HG03460 (cell line): ENCODE data around the gene C2CD5.
"Not testable (repeated sequence)": the region's sequence is repeated elsewhere in the genome, so short reads cannot be mapped to it uniquely, and the experiment has no call there.

Experiments
- ATAC-seq: cut with Tn5 transposase; IDR thresholded peaks from one replicate; pipeline ENCODE4 v1.9.1; 2021; ENCODE audit not compliant: unreplicated experiment

The C2CD5 gene

GRCh38 chr12:22480814-22481213, 63.5 kb downstream of the C2CD5 start:
- ATAC-seq = not testable (repeated sequence)

- no peak for ATAC-seq
Observed at GRCh38 chr12:22480016-22480415, 64.3 kb downstream of the C2CD5 start.

GRCh38 chr12:22477894-22478287, 66.5 kb downstream of the C2CD5 start:
- no peak for ATAC-seq

- no peak for ATAC-seq
Observed at GRCh38 chr12:22477166-22477893, 67.0 kb downstream of the C2CD5 start.

GRCh38 chr12:22476133-22476532, 68.2 kb downstream of the C2CD5 start:
- ATAC-seq = no peak

GRCh38 chr12:22474970-22475720, 69.2 kb downstream of the C2CD5 start:
- ATAC-seq = no peak

- no peak for ATAC-seq
Observed at GRCh38 chr12:22473212-22473611, 71.1 kb downstream of the C2CD5 start.

GRCh38 chr12:22467190-22467589, 77.2 kb downstream of the C2CD5 start:
- no peak for ATAC-seq

GRCh38 chr12:22463306-22463705, 81.0 kb downstream of the C2CD5 start:
- ATAC-seq = no peak

- no peak for ATAC-seq
Observed at GRCh38 chr12:22461786-22462185, 82.6 kb downstream of the C2CD5 start.

GRCh38 chr12:22459838-22460490, 84.4 kb downstream of the C2CD5 start:
- no peak for ATAC-seq

- ATAC-seq = no peak
Observed at GRCh38 chr12:22458298-22458937, 85.9 kb downstream of the C2CD5 start.

GRCh38 chr12:22457085-22457484, 87.3 kb downstream of the C2CD5 start:
- ATAC-seq = no peak

GRCh38 chr12:22453511-22453910, 90.8 kb downstream of the C2CD5 start:
- ATAC-seq = no peak

- no peak for ATAC-seq
Observed at GRCh38 chr12:22447223-22447622, 97.1 kb downstream of the C2CD5 start.

GRCh38 chr12:22444317-22444665, 100.1 kb downstream of the C2CD5 start:
- not testable (repeated sequence) for ATAC-seq

- ATAC-seq = peak; percentile 100
Observed at GRCh38 chr12:22443379-22444316, 100.7 kb downstream of the C2CD5 start.

GRCh38 chr12:22437031-22437806, 107.1 kb downstream of the C2CD5 start:
- ATAC-seq = no peak

GRCh38 chr12:22435583-22435982, 108.8 kb downstream of the C2CD5 start:
- no peak for ATAC-seq
